Epithelial cell of esophagus (primary cell): Measurements from ENCODE around the gene MTUS2.

Source experiments
- DNase-seq: peaks from one replicate; pipeline ENCODE4 v3.0.0; 2010; ENCODE audit warnings: low read depth
- H3K4me3 ChIP-seq: 2 replicates; pipeline ENCODE4 v1.5.1; 2011; ENCODE audit warnings: mild to moderate bottlenecking, low read length, control low read depth
- CTCF ChIP-seq: IDR thresholded peaks from 2 replicates; pipeline ENCODE4 v1.5.1; 2011; ENCODE audit warnings: low read depth, mild to moderate bottlenecking, low read length, control low read depth, inconsistent platforms; ENCODE audit not compliant: insufficient read depth; ENCODE audit errors: missing control alignments

Gene MTUS2

GRCh38 chr13:29405401-29405800, 585.3 kb downstream of the MTUS2 start:
- no peak for DNase-seq
- no peak overlapping the region for H3K4me3 ChIP-seq
- no peak for TF ChIP-seq CTCF

- H3K4me3 ChIP-seq: no peak overlapping the region
- DNase-seq: peak; percentile 29
- no peak for TF ChIP-seq CTCF
Observed at GRCh38 chr13:29411481-29411880, 591.3 kb downstream of the MTUS2 start.

GRCh38 chr13:29418026-29418425, 597.9 kb downstream of the MTUS2 start:
- TF ChIP-seq CTCF: no peak
- DNase-seq: no peak
- H3K4me3 ChIP-seq: no peak overlapping the region

GRCh38 chr13:29421118-29421517, 601.0 kb downstream of the MTUS2 start:
- DNase-seq: no peak
- H3K4me3 ChIP-seq: no peak overlapping the region
- TF ChIP-seq CTCF: no peak

- TF ChIP-seq CTCF: no peak
- DNase-seq: no peak
- H3K4me3 ChIP-seq: no peak overlapping the region
Observed at GRCh38 chr13:29422015-29422414, 601.9 kb downstream of the MTUS2 start.

- no peak for TF ChIP-seq CTCF
- no peak for DNase-seq
- no peak overlapping the region for H3K4me3 ChIP-seq
Observed at GRCh38 chr13:29423050-29423449, 602.9 kb downstream of the MTUS2 start.

- TF ChIP-seq CTCF: no peak
- peak overlapping the region; percentile 8 for H3K4me3 ChIP-seq
- DNase-seq: no peak
Observed at GRCh38 chr13:29427937-29428309, 607.8 kb downstream of the MTUS2 start.
